ENCODE results near the gene MRGPRD. TPM values are rescaled to one million over a fixed set of nuclear protein-coding genes. Genes with fewer than 3 reads are reported as not detected.

MRGPRD gene
- total RNA-seq, 1 experiment from 2014 or later = not detected

- TF ChIP-seq ZNF532 (CRISPR knock-in tag; IDR thresholded peaks at IDR 0.05; ENCODE audit: borderline replicate concordance) = no peak
These were observed 37.2 kb upstream of the MRGPRD start (continued) for GRCh38 chr11:69017951-69018350.

GRCh38 chr11:69014898-69015549, 34.2 kb upstream of the MRGPRD start:
- POLR2A ChIA-PET = interaction anchor here (1.5 kb wide), 1 partner anchor 12 kb away, joined by 4 read pairs; no protein-coding TSS in a partner anchor
- TF ChIP-seq JUN (CRISPR knock-in tag; IDR thresholded peaks at IDR 0.05) (no peak), CREM (CRISPR knock-in tag; IDR thresholded peaks at IDR 0.05) (no peak), E2F4 (CRISPR knock-in tag; IDR thresholded peaks at IDR 0.05; ENCODE audit: borderline replicate concordance, low read depth) (no peak), AFF4 (CRISPR knock-in tag; IDR thresholded peaks at IDR 0.05; ENCODE audit: borderline replicate concordance) (no peak), HMGA2 (CRISPR knock-in tag; IDR thresholded peaks at IDR 0.05) (no peak), E2F5 (CRISPR knock-in tag; IDR thresholded peaks at IDR 0.05) (no peak), ZNF512 (CRISPR knock-in tag; IDR thresholded peaks at IDR 0.05; ENCODE audit: borderline replicate concordance) (no peak), HMGXB4 (CRISPR knock-in tag; IDR thresholded peaks at IDR 0.05) (no peak), PRRX2 (CRISPR knock-in tag; IDR thresholded peaks at IDR 0.05) (no peak), ZNF425 (CRISPR knock-in tag; conservative IDR thresholded peaks at IDR 0.05) (no peak), ARID4B (CRISPR knock-in tag; IDR thresholded peaks at IDR 0.05; ENCODE audit: borderline replicate concordance) (no peak), SMAD4 (CRISPR knock-in tag; IDR thresholded peaks at IDR 0.05) (no peak)

More at GRCh38 chr11:69014898-69015549, 34.2 kb upstream of the MRGPRD start:
- CTCF ChIA-PET = interaction anchor here (0.6 to 6.6 kb wide), 5 partner anchors 21 to 73 kb away, joined by 3 to 50 read pairs (median 3); no protein-coding TSS in a partner anchor
- H3K27ac Mint-ChIP-seq = no peak overlapping the region
- peaks cover 5% of the 10 kb centered on the region for H3K27me3 Mint-ChIP-seq (ENCODE audit: low read depth)
- peaks cover 12% of the 10 kb centered on the region for H3K9me3 Mint-ChIP-seq
- no peak for ATAC-seq
- peaks cover 29% of the 10 kb centered on the region for H3K4me1 Mint-ChIP-seq
- H3K4me3 Mint-ChIP-seq = no peak overlapping the region
- no peak for DNase-seq (ENCODE audit: low spot score)
- H3K36me3 Mint-ChIP-seq = no peaks in the 10 kb centered on the region

All from WTC11 (cell line).